GM21576 (cell line): Measurements from ENCODE around the gene FBN3.
A peak's percentile ranks its signal among the peaks of the same experiment; 100 is the strongest.
"Not testable (repeated sequence)": the region's sequence is repeated elsewhere in the genome, so short reads cannot be mapped to it uniquely, and the experiment has no call there.

Source experiments
- ATAC-seq: cut with Tn5 transposase; IDR thresholded peaks from one replicate; pipeline ENCODE4 v1.9.1; 2021; ENCODE audit warnings: mild to moderate bottlenecking, moderate library complexity; ENCODE audit not compliant: unreplicated experiment

Gene FBN3

GRCh38 chr19:8064911-8065874 lies 84.2 kb downstream of the FBN3 start:
- ATAC-seq = no peak

GRCh38 chr19:8057545-8058270 lies 91.7 kb downstream of the FBN3 start:
- ATAC-seq = no peak

DNA sequence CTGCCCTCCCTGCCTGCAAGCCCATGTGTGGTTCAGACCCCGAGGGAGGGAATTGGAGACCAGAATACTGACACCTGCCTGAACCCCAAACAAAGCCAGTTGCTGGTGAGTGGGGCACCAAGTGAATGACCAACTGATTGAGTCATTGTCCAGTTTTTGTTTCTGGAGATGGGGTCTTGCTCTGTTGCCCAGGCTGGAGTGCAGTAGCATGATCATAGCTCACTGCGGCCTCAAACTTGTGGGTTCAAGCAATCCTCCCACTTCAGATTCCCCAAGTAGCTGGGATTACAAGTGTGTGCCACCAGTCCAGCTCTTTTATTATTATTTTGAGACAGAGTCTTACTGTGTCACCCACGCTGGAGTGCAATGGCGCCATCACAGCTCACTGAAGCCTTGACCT lies 92.9 kb downstream of the FBN3 start:
- ATAC-seq = no peak

GRCh38 chr19:8054169-8054568 lies 95.2 kb downstream of the FBN3 start:
- no peak for ATAC-seq

DNA sequence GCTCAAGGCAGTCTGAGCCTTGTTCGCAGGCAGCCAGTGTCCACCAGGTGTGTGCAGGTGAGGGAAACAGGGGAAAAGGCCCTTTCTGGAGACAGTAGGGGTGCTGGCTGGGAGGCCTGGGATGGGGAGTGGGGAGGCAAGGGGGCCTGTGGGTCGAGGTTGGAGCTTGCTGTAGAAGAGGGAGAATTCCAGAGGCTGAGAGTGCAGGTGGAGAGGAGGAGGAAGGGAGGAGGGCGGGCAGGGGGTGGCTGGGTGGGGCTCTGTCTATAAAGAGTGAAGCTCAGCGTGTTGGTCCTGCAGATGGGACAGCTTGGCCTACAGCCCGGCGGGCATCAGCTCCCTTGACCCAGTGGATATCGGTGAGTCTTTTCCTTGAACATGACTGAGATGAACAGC lies 96.9 kb downstream of the FBN3 start, which contains the start of gene CCL25:
Gene CCL25 (plus strand): TSS at position 297 of the 396 bp plus-strand sequence. CDS start 290 bp downstream, outside the sequence.
- no peak for ATAC-seq

DNA sequence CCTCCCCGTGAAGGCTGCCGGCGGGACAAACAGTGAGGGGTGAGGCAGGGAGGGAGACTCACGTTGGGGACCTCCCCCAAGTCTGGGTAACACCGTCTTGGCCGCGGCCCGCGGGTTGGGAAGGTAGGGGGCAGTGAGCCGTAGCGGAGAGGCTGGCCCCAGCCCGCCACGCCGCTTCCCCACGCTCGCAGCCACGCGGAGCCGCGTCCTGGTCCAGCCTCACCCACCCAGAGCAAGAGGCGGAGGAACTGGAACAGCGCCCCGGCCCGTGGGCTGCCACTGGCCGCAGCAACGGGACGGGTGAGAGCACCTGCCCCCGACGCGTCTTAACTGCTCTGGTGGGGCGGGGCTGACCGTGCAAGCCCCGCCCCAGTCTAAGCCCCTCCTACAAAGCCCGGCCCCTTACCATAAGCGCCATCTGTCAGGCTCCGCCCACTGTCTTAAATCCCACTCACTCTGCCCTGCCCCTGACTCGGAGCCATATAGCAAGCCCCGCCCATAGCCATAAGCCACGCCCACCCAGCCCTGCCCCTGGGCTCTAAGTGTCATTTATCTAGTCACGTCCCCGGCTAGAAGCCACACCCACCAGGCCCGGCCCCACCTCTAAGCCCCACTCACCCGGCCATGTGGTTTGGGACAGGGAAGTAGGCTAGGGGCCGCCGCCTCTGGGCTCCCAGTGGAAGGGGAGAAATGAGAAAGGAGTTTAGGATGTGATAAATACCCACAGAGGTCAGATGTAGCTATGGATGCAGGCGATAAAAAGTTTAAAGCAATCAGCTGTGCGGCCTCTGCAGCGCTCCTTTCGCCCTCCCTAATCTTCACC lies 98.9 kb downstream of the FBN3 start:
- peak; percentile 78 for ATAC-seq

GRCh38 chr19:8046569-8047165 lies 102.7 kb downstream of the FBN3 start:
- ATAC-seq = no peak

DNA sequence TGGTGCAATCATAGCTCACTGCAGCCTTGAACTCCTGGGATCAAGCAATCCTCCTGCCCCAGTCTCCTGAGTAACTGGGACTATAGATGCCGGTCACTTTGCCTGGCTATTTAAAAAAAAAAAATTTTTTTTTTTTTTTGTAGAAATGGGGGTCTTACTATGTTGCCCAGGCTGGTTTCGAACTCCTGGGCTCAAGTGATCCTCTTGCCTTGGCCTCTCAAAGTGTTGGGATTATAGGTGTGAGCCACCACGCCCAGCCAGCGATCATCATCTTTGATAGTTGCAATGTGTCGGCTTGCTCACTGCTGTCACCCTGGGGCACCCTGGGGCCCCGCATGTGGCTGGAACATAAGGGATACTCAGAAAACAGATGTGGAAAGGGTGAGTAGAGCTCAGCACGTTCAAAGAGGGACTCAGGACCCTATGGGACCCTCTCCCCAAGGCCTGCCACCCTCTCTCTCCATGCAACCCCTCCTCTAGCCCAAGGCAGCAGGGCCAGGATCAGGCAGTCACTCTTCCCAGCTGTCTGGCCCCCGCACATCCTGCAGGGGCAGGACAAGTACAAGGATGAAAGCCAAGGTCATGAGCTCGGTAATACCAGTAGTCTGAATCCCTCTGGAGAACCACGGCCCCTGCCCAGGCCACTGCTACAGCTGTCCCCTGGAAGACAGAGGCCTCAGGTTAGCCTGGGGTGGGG lies 103.4 kb downstream of the FBN3 start:
- no peak for ATAC-seq

- no peak for ATAC-seq
Measured at GRCh38 chr19:8044018-8044417, 105.4 kb downstream of the FBN3 start.

DNA sequence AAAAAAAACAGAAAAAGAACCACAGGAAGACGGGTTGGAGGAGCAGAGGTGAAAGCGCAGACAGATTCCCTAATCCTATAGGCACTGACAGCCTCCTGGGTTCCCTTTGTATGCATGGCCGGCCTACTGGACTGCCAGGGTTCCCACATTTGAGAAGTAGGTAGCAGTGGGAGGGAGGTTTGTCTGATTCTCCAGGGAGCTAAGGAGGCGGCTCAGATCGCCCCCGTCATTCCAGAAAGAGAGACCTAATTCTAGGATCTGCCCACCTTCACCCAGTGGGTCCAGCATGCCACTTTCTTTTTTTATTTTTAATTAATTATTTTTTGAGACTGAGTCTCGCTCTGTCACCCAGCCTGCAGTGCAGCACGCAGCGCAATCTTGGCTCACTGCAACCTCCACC lies 106.5 kb downstream of the FBN3 start:
- ATAC-seq = no peak

- no peak for ATAC-seq
Measured at GRCh38 chr19:8041531-8041931, 107.9 kb downstream of the FBN3 start.

GRCh38 chr19:8039231-8039630 lies 110.2 kb downstream of the FBN3 start:
- no peak for ATAC-seq

- no peak for ATAC-seq
Measured at GRCh38 chr19:8038815-8039214, 110.6 kb downstream of the FBN3 start.

GRCh38 chr19:8036434-8037099 lies 112.8 kb downstream of the FBN3 start:
- no peak for ATAC-seq

DNA sequence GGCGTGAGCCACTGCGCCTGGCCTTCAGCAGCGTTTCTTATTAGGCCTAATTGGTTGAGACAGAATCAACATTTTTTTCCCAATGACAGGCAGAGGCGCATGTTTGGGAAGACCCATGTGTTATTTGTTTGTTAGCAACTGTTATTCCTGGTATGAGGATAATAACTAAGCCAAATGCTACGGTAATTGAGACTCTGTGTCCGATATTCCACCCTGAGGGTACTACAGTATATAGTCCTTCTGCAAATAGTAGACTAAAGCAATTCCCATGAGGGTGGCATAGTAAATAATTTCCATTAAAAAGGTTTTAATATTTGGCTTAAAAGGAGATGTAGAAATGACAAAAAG lies 115.2 kb downstream of the FBN3 start:
- no peak for ATAC-seq

DNA sequence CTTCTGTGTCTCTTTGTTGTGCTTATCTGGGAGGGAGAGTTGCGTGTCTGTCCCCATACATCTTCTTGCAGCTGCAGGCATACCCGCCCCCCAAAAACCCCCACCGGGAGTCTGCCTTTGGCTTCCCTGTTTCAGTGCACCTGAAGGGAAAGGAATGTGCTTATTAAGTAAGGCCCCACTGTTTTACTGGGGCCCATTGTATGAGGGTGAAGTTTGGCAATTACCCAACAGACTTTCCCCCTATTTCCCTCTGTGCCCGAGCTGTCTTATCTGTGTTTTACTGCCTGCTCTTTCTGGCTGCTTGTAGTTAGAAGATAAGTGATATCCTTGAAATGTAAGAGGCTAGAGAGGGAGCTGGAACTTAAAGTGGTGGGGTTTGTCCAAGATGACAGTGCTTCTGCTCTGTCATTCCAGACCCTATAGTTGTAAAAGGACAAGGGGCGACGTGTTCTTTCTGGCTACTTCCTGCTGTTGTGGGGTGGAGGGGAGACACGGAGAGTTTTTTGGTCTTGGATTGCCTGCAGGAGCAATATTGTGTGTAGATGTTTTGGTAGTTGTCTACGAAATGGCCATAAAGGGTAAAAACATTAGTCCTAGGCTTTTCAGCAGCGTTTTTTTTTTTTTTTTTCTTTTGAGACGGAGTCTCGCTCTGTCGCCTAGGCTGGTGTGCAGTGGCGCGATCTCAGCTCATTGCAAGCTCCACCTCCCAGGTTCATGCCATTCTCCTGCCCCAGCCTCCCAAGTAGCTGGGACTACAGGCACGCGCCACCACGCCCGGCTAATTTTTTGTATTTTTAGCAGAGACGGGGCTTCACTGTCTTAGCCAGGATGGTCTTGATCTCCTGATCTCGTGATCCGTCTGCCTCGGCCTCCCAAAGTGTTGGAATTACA lies 115.9 kb downstream of the FBN3 start:
- not testable (repeated sequence) for ATAC-seq

DNA sequence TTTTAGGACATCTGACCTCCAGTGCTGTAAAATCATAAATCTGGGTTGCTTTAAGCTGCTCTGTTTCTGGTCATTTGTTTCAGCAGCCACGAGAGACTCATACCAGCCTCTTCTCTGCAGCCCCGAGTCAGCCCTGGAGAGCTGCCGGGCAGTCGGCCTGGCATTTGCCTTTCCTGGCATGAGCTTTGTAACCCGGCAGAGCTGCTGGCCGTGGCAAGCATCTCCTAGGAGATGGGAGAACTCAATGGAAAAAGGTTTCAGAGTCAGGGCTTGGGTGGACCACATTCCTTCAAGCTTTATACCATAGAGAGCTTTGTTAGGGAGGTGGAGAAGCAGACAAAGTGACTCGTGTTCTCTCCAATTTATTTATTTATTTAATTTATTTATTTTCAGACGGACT lies 118.4 kb downstream of the FBN3 start:
- ATAC-seq = no peak

GRCh38 chr19:8028951-8029491 lies 120.4 kb downstream of the FBN3 start:
- ATAC-seq = no peak
